Neuronal stem cell (in vitro differentiated cells): ENCODE results near the gene KLRK1.
"Not testable (repeated sequence)": the region's sequence is repeated elsewhere in the genome, so short reads cannot be mapped to it uniquely, and the experiment has no call there.

ENCODE experiments used
- DNase-seq: peaks from one replicate; pipeline ENCODE4 v3.0.0-alpha.2; 2013; ENCODE audit warnings: low spot score
- H2AFZ ChIP-seq: one replicate; pipeline ENCODE4 v1.6.1; 2013; ENCODE audit warnings: mild to moderate bottlenecking, low read length, inconsistent platforms
- H2AK5ac ChIP-seq: 2 replicates; pipeline ENCODE4 v1.6.1; 2013; ENCODE audit warnings: low read depth, mild to moderate bottlenecking, inconsistent platforms, low read length, moderate library complexity, mixed read lengths
- H2BK120ac ChIP-seq: 2 replicates; pipeline ENCODE4 v1.6.1; 2013; ENCODE audit warnings: low read depth, mild to moderate bottlenecking, inconsistent platforms, low read length, moderate library complexity, mixed read lengths
- H2BK12ac ChIP-seq: one replicate; pipeline ENCODE4 v1.6.1; 2013; ENCODE audit warnings: low read length, inconsistent platforms
- H2BK15ac ChIP-seq: 2 replicates; pipeline ENCODE4 v1.6.1; 2013; ENCODE audit warnings: mild to moderate bottlenecking, low read length, inconsistent platforms, mixed read lengths
- H2BK5ac ChIP-seq: one replicate; pipeline ENCODE4 v1.6.1; 2013; ENCODE audit warnings: inconsistent platforms, mild to moderate bottlenecking, low read length, moderate library complexity
- H3K14ac ChIP-seq: one replicate; pipeline ENCODE4 v1.6.1; 2013; ENCODE audit warnings: low read length, inconsistent platforms
- H3K18ac ChIP-seq: 2 replicates; pipeline ENCODE4 v1.6.1; 2013; ENCODE audit warnings: low read length, inconsistent platforms
- H3K23ac ChIP-seq: 2 replicates; pipeline ENCODE4 v1.6.1; 2013; ENCODE audit warnings: low read depth, mild to moderate bottlenecking, mixed read lengths, low read length, inconsistent platforms; ENCODE audit not compliant: poor library complexity
- H3K27ac ChIP-seq: replicated peaks from 3 replicates; pipeline ENCODE4 v1.5.1; 2013; ENCODE audit warnings: low read length, inconsistent platforms
- H3K27me3 ChIP-seq, 3 experiments: 2 replicates each; pipeline ENCODE4 v1.6.1; 2013; ENCODE audit warnings: low read length in 3 of 3, mild to moderate bottlenecking in 2 of 3, inconsistent platforms in 1 of 3, low read depth in 1 of 3, mixed read lengths in 1 of 3, moderate library complexity in 1 of 3; ENCODE audit not compliant: control insufficient read depth in 3 of 3, insufficient read depth in 3 of 3
- H3K36me3 ChIP-seq, 2 donors: replicated peaks in 1 of 2; 2 replicates each; pipeline ENCODE4 v1.6.1; 2013; ENCODE audit warnings: low read length in 2 of 2; ENCODE audit not compliant: control insufficient read depth in 2 of 2, insufficient read depth in 2 of 2
- H3K4ac ChIP-seq: 2 replicates; pipeline ENCODE4 v1.6.1; 2013; ENCODE audit warnings: inconsistent platforms, mild to moderate bottlenecking, low read length, moderate library complexity
- H3K4me1 ChIP-seq, 2 donors: 1 replicate in 1 of 2; 2 replicates in 1 of 2; pipeline ENCODE4 v1.6.1; 2013; ENCODE audit warnings: low read length in 2 of 2, low read depth in 1 of 2; ENCODE audit not compliant: control insufficient read depth in 2 of 2, insufficient read depth in 1 of 2
- H3K4me2 ChIP-seq: one replicate; pipeline ENCODE4 v1.6.1; 2013; ENCODE audit warnings: mild to moderate bottlenecking, low read length, inconsistent platforms; ENCODE audit not compliant: insufficient read depth, poor library complexity, severe bottlenecking
- H3K4me3 ChIP-seq, 2 donors: 2 replicates each; pipeline ENCODE4 v1.5.1; 2013; ENCODE audit warnings: low read length in 2 of 2, mild to moderate bottlenecking in 2 of 2, inconsistent platforms in 1 of 2, moderate library complexity in 1 of 2
- H3K79me1 ChIP-seq: one replicate; pipeline ENCODE4 v1.6.1; 2013; ENCODE audit warnings: low read depth, mild to moderate bottlenecking, inconsistent platforms, low read length, moderate library complexity
- H3K9ac ChIP-seq: one replicate; pipeline ENCODE4 v1.6.1; 2013; ENCODE audit warnings: mild to moderate bottlenecking, low read depth, low read length, inconsistent platforms; ENCODE audit not compliant: poor library complexity
- H3K9me3 ChIP-seq, 2 donors: replicated peaks in 1 of 2; 2 replicates each; pipeline versions ENCODE3 to v1.6.1; 2013; ENCODE audit warnings: low read length in 2 of 2, mild to moderate bottlenecking in 2 of 2, inconsistent platforms in 1 of 2, low read depth in 1 of 2, mixed read lengths in 1 of 2, moderate library complexity in 1 of 2; ENCODE audit not compliant: control insufficient read depth in 2 of 2, insufficient read depth in 1 of 2
- H4K8ac ChIP-seq: one replicate; pipeline ENCODE4 v1.6.1; 2013; ENCODE audit warnings: low read depth, mild to moderate bottlenecking, inconsistent platforms, low read length, moderate library complexity
- H4K91ac ChIP-seq: one replicate; pipeline ENCODE4 v1.6.1; 2013; ENCODE audit warnings: low read length, low read depth, mild to moderate bottlenecking, inconsistent platforms; ENCODE audit not compliant: poor library complexity
- WGBS, 2 donors: extraction: QIAGEN DNeasy Blood & Tissue Kit; methylation state at CpG; one replicate each; pipeline ENCODE4 v1.1.7; 2013; ENCODE audit warnings: missing lambda C conversion rate in 2 of 2, mixed read lengths in 1 of 2; ENCODE audit not compliant: insufficient read length in 2 of 2, insufficient replicate concordance in 1 of 2; ENCODE audit errors: extremely low coverage in 2 of 2; 5-methylcytosine and 5-hydroxymethylcytosine counted together

The KLRK1 gene

DNA sequence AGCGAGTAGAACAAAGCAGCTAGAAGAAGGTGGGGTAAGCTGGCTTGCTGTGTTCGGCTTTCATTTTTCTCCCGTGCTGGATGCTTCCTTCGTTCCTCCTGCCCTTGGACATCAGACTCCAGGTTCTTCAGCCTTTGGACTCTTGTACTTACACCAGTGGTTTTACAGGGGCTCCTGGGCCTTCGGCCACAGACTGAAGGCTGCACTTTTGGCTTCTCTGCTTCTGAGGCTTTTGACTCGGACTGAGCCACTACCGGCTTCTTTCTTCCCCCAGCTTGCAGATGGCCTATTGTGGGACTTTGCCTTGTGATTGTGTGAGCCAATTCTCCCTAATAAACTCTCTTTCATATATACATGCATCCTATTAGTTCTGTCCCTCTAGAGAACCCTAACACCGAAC, 36.1 kb upstream of the KLRK1 start:
- H3K4me1 ChIP-seq = not testable (repeated sequence)

DNA sequence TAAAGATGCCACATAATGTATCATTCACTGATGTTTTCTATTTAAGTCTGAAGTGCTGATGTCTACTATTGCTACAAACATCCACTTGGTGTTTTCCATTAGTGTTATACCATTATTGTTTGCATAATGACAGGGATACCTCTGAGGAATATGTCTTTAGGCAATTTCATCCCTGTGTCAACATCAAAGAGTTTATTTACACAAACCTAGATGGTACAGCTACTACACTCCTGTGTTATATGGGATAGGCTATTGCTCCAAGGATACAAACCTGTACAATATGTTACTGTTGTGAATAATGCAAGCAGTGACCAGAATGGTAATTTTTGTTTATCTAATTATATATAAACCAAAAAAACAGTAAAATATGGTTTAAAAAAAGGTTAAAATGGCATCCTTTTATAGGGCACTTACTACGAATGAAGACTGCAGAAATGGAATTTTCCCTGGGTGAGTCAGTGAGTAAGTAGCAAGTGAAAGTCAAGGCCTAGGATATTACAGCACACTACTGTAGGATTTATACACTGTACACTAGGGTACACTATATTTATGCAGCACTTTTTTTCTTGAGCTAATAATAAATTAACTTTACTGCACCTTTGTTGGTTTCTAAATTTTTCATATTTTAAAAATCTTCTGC, 34.5 kb upstream of the KLRK1 start:
- H2BK12ac ChIP-seq, H3K4ac ChIP-seq, H3K23ac ChIP-seq, H2BK15ac ChIP-seq, H2AFZ ChIP-seq, H3K4me3 ChIP-seq, H2BK120ac ChIP-seq, H3K27ac ChIP-seq, H3K36me3 ChIP-seq, H3K9ac ChIP-seq, H3K4me1 ChIP-seq, H3K27me3 ChIP-seq, H3K4me2 ChIP-seq, H4K91ac ChIP-seq, H4K8ac ChIP-seq, H3K9me3 ChIP-seq, H2BK5ac ChIP-seq, H2AK5ac ChIP-seq, H3K14ac ChIP-seq, H3K79me1 ChIP-seq, H3K18ac ChIP-seq, DNase-seq: not testable (repeated sequence)
- WGBS, 2 donors = no CpG with 5 or more reads among the region's 1 CpG

More for the DNA sequence above, 36.1 kb upstream of the KLRK1 start:
- H3K4ac ChIP-seq, H4K91ac ChIP-seq, H2BK12ac ChIP-seq, H3K18ac ChIP-seq, H3K79me1 ChIP-seq, H2BK15ac ChIP-seq, H3K9ac ChIP-seq, H3K14ac ChIP-seq, H3K9me3 ChIP-seq, H3K4me3 ChIP-seq, H3K23ac ChIP-seq, H2AK5ac ChIP-seq, H3K36me3 ChIP-seq, H2BK120ac ChIP-seq, H3K27ac ChIP-seq, H4K8ac ChIP-seq, H2BK5ac ChIP-seq, H3K4me2 ChIP-seq, DNase-seq, H3K27me3 ChIP-seq: not testable (repeated sequence)
- no CpG with 5 or more reads among the region's 8 CpGs for WGBS, 2 donors
- H2AFZ ChIP-seq = peak overlapping the region; percentile 66

DNA sequence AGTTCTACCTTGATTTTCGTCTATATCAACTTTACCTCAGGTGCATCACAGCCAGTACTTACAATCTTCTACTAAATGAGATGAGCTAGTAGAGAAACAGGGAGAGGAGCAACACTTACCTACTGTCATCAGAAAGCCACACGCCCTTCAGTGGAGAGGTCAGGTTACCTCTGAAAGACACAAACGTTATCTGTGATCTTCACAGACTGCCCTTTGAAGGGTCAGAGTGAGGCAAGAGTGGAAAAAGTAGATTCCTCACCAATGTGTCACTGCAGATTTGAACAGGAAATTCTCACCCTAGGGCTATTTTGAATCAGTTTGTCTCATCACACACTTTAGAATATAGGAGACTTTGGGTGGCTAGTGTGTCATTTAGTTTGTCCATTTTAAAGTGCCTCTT, 32.3 kb upstream of the KLRK1 start:
- H3K4me3 ChIP-seq, H3K36me3 ChIP-seq, H3K9me3 ChIP-seq, H3K4me1 ChIP-seq, H3K79me1 ChIP-seq, H3K9ac ChIP-seq, H3K4me2 ChIP-seq, H2BK15ac ChIP-seq, H3K4ac ChIP-seq, DNase-seq, H2AK5ac ChIP-seq, H3K23ac ChIP-seq, H4K91ac ChIP-seq, H3K27ac ChIP-seq, H2BK12ac ChIP-seq, H3K18ac ChIP-seq, H4K8ac ChIP-seq, H2BK5ac ChIP-seq, H2BK120ac ChIP-seq, H3K14ac ChIP-seq, H2AFZ ChIP-seq, H3K27me3 ChIP-seq: not testable (repeated sequence)
- no CpG with 5 or more reads among the region's 3 CpGs for WGBS, 2 donors

DNA sequence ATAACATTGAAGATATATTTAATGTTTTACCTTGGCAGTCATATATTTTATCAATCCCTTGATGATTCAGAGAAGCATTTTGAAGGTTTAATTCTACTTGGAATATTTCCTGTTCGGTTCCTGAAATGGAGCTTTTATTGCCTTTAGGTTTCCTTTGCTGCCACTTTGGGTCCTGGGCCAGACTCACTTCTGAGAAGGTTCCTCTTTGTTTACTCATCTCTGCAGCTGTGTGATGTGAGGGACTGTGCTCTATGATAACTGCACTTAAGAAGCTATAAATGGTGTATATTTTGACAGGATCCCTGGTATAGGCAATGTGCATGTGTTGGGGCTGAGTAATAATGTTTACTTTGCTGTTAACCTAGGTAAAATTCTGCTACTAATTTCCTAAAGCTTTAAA, 30.5 kb upstream of the KLRK1 start, which contains the start of gene KLRC3:
Gene KLRC3 (minus strand): TSS at position 262 of the 400 bp plus-strand sequence. CDS start 45 bp downstream, at position 217.
- H2AFZ ChIP-seq, H3K4ac ChIP-seq, H3K14ac ChIP-seq, H3K9me3 ChIP-seq, H3K18ac ChIP-seq, H3K4me2 ChIP-seq, H3K79me1 ChIP-seq, H4K8ac ChIP-seq, H4K91ac ChIP-seq, H3K9ac ChIP-seq, H3K23ac ChIP-seq, H3K36me3 ChIP-seq, H2BK5ac ChIP-seq, H3K4me1 ChIP-seq, H2BK120ac ChIP-seq, H2BK12ac ChIP-seq, H2AK5ac ChIP-seq, H2BK15ac ChIP-seq, DNase-seq, H3K27me3 ChIP-seq, H3K27ac ChIP-seq, H3K4me3 ChIP-seq: not testable (repeated sequence)
- WGBS, 2 donors = no CpG with 5 or more reads among the region's 1 CpG
